Transverse colon (tissue), 4 donors: ENCODE data around the gene DNAH2. TPM values are rescaled to one million over a fixed set of nuclear protein-coding genes. Genes with fewer than 3 reads are reported as not detected.

Source experiments
- DNase-seq: peaks from one replicate; pipeline ENCODE4 v3.0.0-alpha.2; 2019
- H3K27ac ChIP-seq, 4 donors: fragments of 200-600 bp; sonication (generic); 2 replicates each; pipeline ENCODE4 v1.5.1; 2016 to 2018; ENCODE audit warnings: inconsistent platforms in 4 of 4
- H3K27me3 ChIP-seq: fragments of 200-600 bp; sonication (generic); 2 replicates; pipeline ENCODE4 v1.5.1; 2017; ENCODE audit warnings: inconsistent platforms
- H3K36me3 ChIP-seq, 4 donors: fragments of 200-600 bp; sonication (generic); 2 replicates each; pipeline ENCODE4 v1.5.1; 2017 to 2019; ENCODE audit warnings: inconsistent platforms in 4 of 4
- H3K4me1 ChIP-seq, 4 donors: fragments of 200-600 bp; sonication (generic); 2 replicates each; pipeline ENCODE4 v1.5.1; 2017 to 2020; ENCODE audit warnings: inconsistent platforms in 4 of 4
- H3K4me3 ChIP-seq, 4 donors: fragments of 200-600 bp; sonication (generic); 1 replicate in 1 of 4; 2 replicates in 3 of 4; pipeline versions ENCODE4 v1.5.1 to v1.6.1; 2017 to 2019; ENCODE audit warnings: inconsistent platforms in 4 of 4
- H3K9me3 ChIP-seq, 2 donors: fragments of 200-600 bp; sonication (generic); 2 replicates each; pipeline ENCODE4 v1.5.1; 2017 to 2019; ENCODE audit warnings: inconsistent platforms in 2 of 2
- EP300 ChIP-seq: sonication (generic); formaldehyde crosslinking; IDR thresholded peaks from one replicate; pipeline ENCODE4 v1.6.1; 2017; ENCODE audit warnings: antibody characterized with exemption, low read depth
- POLR2A ChIP-seq: fragments of 450-650 bp; IDR thresholded peaks from one replicate; pipeline ENCODE4 v1.6.1; 2016; ENCODE audit warnings: antibody characterized with exemption, mild to moderate bottlenecking, moderate library complexity
- POLR2AphosphoS5 ChIP-seq, 3 donors: sonication (generic); formaldehyde crosslinking; IDR thresholded peaks; one replicate each; pipeline ENCODE4 v1.6.1; 2016; ENCODE audit warnings: antibody characterized with exemption in 3 of 3
- WGBS, 2 donors: methylation state at CpG; one replicate each; pipeline ENCODE4 v1.1.5; 2018; ENCODE audit warnings: low coverage in 1 of 2; 5-methylcytosine and 5-hydroxymethylcytosine counted together
- in situ Hi-C, 4 donors: fragments of 200-750 bp; cut with MboI; loops; one replicate each; pipeline versions ENCODE4 v1.15.0 to v1.15.1; 2017; ENCODE audit warnings: low sequenced_read_pairs in 3 of 4, low pct_ligation_motif_present in 1 of 4, low pct_unique_long_range_greater_than_20kb in 1 of 4
- intact Hi-C: fragments of 100-400 bp; cut with DNase I; formaldehyde crosslinking; loops from one replicate; pipeline ENCODE4 v1.15.1; 2023; ENCODE audit warnings: low total_unique reads
- total RNA-seq, 4 donors: library from RNA; depleted of rRNA; stranded (reverse); fragments of >200 nt; gene quantifications; one replicate each; pipeline ENCODE4 v1.1.0, GENCODE V29; 2016
- TF ChIP-seq, protein P1 (sequence below), 5 experiments: fragments of 200-600 bp in 3 of 5; fragments of 450-650 bp in 2 of 5; sonication (generic) in 3 of 5; IDR thresholded peaks; 1 replicate in 2 of 5; 2 replicates in 3 of 5; pipeline ENCODE4 v1.5.1; 2016 to 2017; ENCODE audit warnings: antibody characterized with exemption in 5 of 5, inconsistent platforms in 3 of 5, mild to moderate bottlenecking in 2 of 5, moderate library complexity in 1 of 5

Gene DNAH2
- total RNA-seq, 4 donors from 2014 or later = under 0.01 to 0.55 (median 0.18) TPM

DNA sequence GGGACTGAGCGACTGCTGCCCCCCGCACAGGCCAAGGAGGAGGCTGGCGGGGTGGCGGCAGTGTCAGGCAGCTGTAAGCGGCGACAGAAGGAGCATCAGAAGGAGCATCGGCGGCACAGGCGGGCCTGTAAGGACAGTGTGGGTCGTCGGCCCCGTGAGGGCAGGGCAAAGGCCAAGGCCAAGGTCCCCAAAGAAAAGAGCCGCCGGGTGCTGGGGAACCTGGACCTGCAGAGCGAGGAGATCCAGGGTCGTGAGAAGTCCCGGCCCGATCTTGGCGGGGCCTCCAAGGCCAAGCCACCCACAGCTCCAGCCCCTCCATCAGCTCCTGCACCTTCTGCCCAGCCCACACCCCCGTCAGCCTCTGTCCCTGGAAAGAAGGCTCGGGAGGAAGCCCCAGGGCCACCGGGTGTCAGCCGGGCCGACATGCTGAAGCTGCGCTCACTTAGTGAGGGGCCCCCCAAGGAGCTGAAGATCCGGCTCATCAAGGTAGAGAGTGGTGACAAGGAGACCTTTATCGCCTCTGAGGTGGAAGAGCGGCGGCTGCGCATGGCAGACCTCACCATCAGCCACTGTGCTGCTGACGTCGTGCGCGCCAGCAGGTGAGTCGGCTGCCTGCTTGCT lies 131.7 kb downstream of the DNAH2 start:
- H3K4me1 ChIP-seq = peaks cover 11 to 23% (median 20%) of the 10 kb centered on the region in 4 donors
- in situ Hi-C loops (no loop called here), intact Hi-C loops (no loop called here)
- H3K27me3 ChIP-seq = no peaks in the 10 kb centered on the region
- H3K36me3 ChIP-seq = peaks cover 0 to 60% (median 22%) of the 10 kb centered on the region in 4 donors
- H3K27ac ChIP-seq = no peak overlapping the region
- H3K9me3 ChIP-seq = no peaks in the 10 kb centered on the region
- no peak for DNase-seq
- WGBS, 2 donors = 85% methylated on average over 35 of the region's 35 CpGs; no CpG with 5 or more reads in 1 of the 2 donors
- no peak overlapping the region for H3K4me3 ChIP-seq
- TF ChIP-seq POLR2AphosphoS5 (IDR thresholded peaks at IDR 0.05) (peak in 1 of 3 donors; percentile 3), POLR2A (no peak), EP300 (no peak)
- TF ChIP-seq, protein P1, sequence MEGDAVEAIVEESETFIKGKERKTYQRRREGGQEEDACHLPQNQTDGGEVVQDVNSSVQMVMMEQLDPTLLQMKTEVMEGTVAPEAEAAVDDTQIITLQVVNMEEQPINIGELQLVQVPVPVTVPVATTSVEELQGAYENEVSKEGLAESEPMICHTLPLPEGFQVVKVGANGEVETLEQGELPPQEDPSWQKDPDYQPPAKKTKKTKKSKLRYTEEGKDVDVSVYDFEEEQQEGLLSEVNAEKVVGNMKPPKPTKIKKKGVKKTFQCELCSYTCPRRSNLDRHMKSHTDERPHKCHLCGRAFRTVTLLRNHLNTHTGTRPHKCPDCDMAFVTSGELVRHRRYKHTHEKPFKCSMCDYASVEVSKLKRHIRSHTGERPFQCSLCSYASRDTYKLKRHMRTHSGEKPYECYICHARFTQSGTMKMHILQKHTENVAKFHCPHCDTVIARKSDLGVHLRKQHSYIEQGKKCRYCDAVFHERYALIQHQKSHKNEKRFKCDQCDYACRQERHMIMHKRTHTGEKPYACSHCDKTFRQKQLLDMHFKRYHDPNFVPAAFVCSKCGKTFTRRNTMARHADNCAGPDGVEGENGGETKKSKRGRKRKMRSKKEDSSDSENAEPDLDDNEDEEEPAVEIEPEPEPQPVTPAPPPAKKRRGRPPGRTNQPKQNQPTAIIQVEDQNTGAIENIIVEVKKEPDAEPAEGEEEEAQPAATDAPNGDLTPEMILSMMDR (IDR thresholded peaks at IDR 0.05) = no peak

DNA sequence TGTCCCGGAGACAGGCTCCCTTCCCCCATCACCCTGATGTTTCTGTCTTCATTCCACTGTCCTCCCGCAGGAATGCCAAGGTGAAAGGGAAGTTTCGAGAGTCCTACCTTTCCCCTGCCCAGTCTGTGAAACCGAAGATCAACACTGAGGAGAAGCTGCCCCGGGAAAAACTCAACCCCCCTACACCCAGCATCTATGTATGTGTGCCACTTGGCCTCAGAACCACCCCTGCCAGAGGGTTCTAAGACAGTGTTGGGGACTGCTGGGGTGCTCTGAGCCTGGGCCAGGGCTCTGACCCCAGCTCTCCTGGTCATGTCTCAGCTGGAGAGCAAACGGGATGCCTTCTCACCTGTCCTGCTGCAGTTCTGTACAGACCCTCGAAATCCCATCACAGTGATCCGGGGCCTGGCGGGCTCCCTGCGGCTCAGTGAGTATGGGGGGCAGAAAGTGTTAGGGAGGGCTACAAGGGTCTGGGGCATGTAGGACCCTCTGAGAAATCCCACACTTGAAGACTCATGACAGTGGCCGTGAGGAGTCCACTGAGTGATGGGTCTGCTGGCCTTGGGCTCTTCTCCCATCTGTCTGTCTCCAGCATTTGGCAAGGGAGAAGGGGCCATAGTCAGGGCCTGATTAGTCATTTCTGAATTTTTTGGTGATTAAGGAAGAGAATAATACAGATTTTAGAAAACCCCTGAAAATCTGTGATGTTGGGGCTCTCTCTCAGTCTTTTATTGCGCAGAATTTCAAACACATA lies 132.4 kb downstream of the DNAH2 start:
- Histone ChIP-seq H3K4me3 (no peak overlapping the region), H3K36me3 (peaks cover 0 to 60% (median 22%) of the 10 kb centered on the region in 4 donors), H3K27ac (no peak overlapping the region), H3K9me3 (no peaks in the 10 kb centered on the region), H3K27me3 (no peaks in the 10 kb centered on the region), H3K4me1 (peaks cover 12 to 28% (median 19%) of the 10 kb centered on the region in 4 donors)
- 87 to 100% methylated on average over 1 to 12 of the region's 12 CpGs for WGBS, 2 donors
- intact Hi-C loops (loop anchor here (10.0 kb wide), 1 partner anchor 105 kb away; no protein-coding TSS in a partner anchor), in situ Hi-C loops (loop anchor here in 2 of 4 donors (25.0 kb wide), 1 partner anchor 137 kb away; no protein-coding TSS in a partner anchor)
- TF ChIP-seq POLR2A (no peak), POLR2AphosphoS5 (IDR thresholded peaks at IDR 0.05) (peak in 1 of 3 donors; percentile 3)
- DNase-seq = no peak

DNA sequence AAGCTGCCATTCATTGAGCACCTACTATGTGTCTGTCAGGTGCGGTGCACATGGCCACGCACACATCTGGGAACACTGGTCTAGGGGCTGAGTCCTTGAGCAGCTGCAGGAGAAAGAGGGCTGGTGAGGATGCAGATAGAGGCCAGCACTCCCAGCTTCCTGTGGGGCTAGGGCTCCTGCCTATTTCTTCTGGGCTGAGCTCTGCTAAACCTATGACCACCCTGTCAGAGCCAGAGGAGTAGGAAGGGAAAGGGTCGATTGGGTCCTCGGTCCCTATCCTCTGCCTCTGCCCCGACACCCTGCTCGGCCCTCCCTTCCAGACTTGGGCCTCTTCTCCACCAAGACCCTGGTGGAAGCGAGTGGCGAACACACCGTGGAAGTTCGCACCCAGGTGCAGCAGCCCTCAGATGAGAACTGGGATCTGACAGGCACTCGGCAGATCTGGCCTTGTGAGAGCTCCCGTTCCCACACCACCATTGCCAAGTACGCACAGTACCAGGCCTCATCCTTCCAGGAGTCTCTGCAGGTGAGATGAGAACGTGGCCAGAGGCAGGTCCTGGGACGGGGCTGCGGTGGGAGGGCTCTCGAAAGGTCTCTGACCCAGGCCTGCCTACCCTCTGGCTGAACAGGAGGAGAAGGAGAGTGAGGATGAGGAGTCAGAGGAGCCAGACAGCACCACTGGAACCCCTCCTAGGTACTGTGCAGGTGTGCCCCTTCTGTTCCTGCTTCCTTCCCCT lies 133.3 kb downstream of the DNAH2 start:
- peaks cover 0 to 55% (median 21%) of the 10 kb centered on the region in 4 donors for H3K36me3 ChIP-seq
- DNase-seq = no peak
- no peak overlapping the region for H3K4me3 ChIP-seq
- TF ChIP-seq, protein P1 (IDR thresholded peaks at IDR 0.05) = no peak
- TF ChIP-seq POLR2A = no peak
- H3K4me1 ChIP-seq = peaks cover 13 to 28% (median 20%) of the 10 kb centered on the region in 4 donors
- intact Hi-C loops = loop anchor here (10.0 kb wide), 1 partner anchor 106 kb away; no protein-coding TSS in a partner anchor
- no peaks in the 10 kb centered on the region for H3K27me3 ChIP-seq
- no peaks in the 10 kb centered on the region for H3K9me3 ChIP-seq
- in situ Hi-C loops = loop anchor here in 2 of 4 donors (25.0 kb wide), 1 partner anchor 136 kb away; no protein-coding TSS in a partner anchor
- H3K27ac ChIP-seq = peak overlapping the region; percentile 21 to 64 (median 50)
- 84 to 92% methylated on average over 2 to 17 of the region's 17 CpGs for WGBS, 2 donors

- no peaks in the 10 kb centered on the region for H3K9me3 ChIP-seq
- peak; percentile 96 for DNase-seq
- in situ Hi-C loops = loop anchor here in 2 of 4 donors (25.0 kb wide), 1 partner anchor 136 kb away; no protein-coding TSS in a partner anchor
- H3K27ac ChIP-seq = peak overlapping the region; percentile 21 to 64 (median 50)
- TF ChIP-seq POLR2A (no peak), POLR2AphosphoS5 (IDR thresholded peaks at IDR 0.05) (peak; percentile 57 to 77 (median 71))
- TF ChIP-seq, protein P1 (IDR thresholded peaks at IDR 0.05) = peak; percentile 98 to 100 (median 98)
- peak overlapping the region in 2 of 4 donors; percentile 6 for H3K4me3 ChIP-seq
- H3K36me3 ChIP-seq = peaks cover 0 to 48% (median 16%) of the 10 kb centered on the region in 4 donors
- intact Hi-C loops = loop anchor here (1.0 to 10.0 kb wide), 2 partner anchors 29 to 107 kb away; no protein-coding TSS in a partner anchor
- peaks cover 20 to 35% (median 27%) of the 10 kb centered on the region in 4 donors for H3K4me1 ChIP-seq
- WGBS, 2 donors = 21% methylated on average over 33 of the region's 60 CpGs; no CpG with 5 or more reads in 1 of the 2 donors
- no peaks in the 10 kb centered on the region for H3K27me3 ChIP-seq
Observed at GRCh38 chr17:7851438-7852261, 134.1 kb downstream of the DNAH2 start.
